GM19397 (cell line): ENCODE data around the gene ANO3.
"Not testable (repeated sequence)": the region's sequence is repeated elsewhere in the genome, so short reads cannot be mapped to it uniquely, and the experiment has no call there.

Experiments used
- ATAC-seq: cut with Tn5 transposase; IDR thresholded peaks from one replicate; pipeline ENCODE4 v1.9.1; 2021; ENCODE audit warnings: mild to moderate bottlenecking, moderate library complexity; ENCODE audit not compliant: unreplicated experiment

The ANO3 gene

GRCh38 chr11:26618441-26618840 is 286.5 kb downstream of the ANO3 start:
- ATAC-seq, result no peak

GRCh38 chr11:26620282-26621045 is 288.5 kb downstream of the ANO3 start:
- ATAC-seq, result no peak

- no peak for ATAC-seq
These were observed 289.2 kb downstream of the ANO3 start for GRCh38 chr11:26621132-26621531.

- no peak for ATAC-seq
These were observed 290.3 kb downstream of the ANO3 start for GRCh38 chr11:26622181-26622580.

DNA sequence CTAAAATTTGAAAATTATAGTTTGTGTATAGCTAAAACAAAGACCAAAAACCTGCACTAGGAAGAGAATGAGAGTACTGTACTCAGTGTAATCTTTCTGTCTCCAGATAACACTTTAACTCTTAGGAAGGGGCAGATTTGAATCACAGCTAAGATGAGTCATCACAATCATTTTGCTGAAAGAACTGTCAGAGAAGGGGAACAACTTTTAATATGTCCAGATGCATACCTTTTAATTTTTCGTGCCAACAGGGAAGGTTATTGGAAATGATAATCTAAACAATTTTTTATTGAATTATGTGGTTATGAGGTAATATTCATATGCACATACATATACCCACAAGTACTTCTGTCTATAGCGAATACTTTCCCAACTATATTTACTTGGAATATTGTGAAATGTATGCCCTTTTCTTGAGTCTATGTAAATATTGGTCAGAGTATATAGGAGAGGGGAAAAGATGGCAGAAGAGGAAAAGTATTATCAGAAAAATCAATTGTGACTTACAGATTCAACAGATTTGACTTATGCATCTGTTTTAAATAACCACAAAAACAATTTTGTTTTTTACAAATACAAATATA is 291.2 kb downstream of the ANO3 start:
- no peak for ATAC-seq

DNA sequence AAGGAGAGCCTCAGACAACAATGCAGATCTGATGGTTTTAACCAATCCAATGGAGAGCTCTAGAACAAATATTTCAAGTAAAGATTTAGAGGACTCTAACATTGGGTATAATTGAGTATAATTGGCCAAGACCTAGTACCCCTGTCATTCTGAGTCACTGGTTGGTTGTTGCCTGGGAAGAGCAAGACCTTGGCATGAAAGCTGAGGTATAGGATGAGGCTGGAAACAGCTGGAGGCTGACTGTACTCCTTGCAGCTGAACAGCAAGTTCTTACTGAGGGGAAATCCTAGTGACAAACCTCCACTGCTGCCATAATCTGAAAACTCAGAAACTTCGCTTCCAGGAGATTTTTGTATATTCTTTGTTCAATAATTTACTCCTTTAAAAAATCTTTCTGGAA is 294.4 kb downstream of the ANO3 start:
- no peak for ATAC-seq

- ATAC-seq, result no peak
These were observed 300.8 kb downstream of the ANO3 start for GRCh38 chr11:26632691-26633159.

DNA sequence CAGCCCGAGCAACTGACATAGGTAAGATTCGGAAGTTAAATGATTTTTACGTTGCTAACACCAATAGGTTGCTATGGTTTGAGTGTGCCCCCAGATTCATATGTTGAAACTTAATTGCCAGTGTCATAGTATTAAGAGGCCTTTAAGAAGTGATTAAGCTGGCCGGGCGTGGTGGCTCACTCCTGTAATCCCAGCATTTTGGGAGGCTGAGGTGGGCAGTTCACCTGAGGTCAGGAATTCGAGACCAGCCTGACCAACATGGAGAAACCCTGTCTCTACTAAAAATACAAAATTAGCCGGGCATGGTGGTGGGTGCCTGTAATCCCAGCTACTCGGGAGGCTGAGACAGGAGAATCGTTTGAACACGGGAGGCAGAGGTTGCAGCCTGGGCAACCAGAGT is 311.4 kb downstream of the ANO3 start:
- not testable (repeated sequence) for ATAC-seq

- peak; percentile 91 for ATAC-seq
These were observed 318.0 kb downstream of the ANO3 start for GRCh38 chr11:26649884-26650283.

GRCh38 chr11:26651916-26652315 is 320.0 kb downstream of the ANO3 start:
- no peak for ATAC-seq

DNA sequence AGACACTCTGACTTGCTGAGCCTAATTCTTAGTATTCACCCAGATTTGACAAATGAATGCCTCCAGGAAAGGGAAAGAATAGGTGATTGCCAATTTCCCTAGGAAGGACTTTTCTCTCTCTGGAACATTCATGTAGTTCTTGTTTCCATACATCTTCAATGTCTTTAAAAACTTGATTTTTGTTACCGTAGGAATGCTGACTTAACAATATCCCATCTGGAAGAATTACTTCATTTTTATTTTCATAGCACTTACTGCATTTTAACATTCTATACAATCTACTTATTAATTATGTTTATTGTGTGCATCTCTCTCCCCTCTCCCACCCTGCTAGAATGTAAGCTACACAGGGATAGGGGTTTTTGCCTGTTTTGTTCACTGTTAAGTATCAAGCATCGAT is 323.4 kb downstream of the ANO3 start:
- no peak for ATAC-seq

GRCh38 chr11:26662916-26663315 is 331.0 kb downstream of the ANO3 start:
- ATAC-seq, result no peak

DNA sequence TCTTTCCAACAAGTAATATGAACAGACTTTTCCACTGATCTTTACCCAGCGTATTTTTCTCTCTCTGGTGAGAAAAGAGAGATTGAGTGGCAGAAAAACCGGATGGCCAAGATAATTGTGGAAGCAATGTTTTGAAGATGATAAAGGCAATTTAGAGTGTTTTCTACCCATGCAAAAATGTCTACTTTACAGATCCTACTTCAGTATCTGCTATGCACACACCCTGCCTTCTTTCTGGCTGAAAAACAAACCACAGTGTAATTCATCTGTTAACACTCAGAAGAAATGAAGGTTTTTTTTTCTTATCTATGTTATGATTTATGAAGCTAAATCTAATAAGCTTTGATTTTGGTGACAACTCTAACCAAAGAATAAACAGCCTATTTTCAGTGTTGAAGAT is 333.1 kb downstream of the ANO3 start:
- no peak for ATAC-seq

GRCh38 chr11:26665946-26666345 is 334.0 kb downstream of the ANO3 start:
- ATAC-seq, result no peak

GRCh38 chr11:26675233-26675928 is 343.5 kb downstream of the ANO3 start:
- no peak for ATAC-seq

DNA sequence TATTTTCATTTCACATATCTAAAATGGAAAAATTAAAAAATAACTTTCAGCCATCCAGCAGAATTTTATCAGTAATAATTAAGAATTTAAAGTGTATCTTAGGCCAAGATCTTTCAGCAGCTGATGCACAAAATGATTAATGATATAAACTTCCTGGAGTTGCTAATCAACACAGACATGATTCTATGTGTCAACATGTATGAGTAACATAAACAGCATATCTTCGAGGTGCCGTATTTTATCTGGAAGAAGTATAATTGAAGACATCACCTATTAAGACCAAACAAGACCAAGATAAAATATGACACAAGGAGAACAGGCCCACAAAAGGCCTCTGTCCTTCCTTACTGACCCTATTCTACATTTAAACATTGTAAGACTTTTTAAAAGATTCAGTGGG is 344.7 kb downstream of the ANO3 start:
- no peak for ATAC-seq

GRCh38 chr11:26677566-26677965 is 345.6 kb downstream of the ANO3 start:
- no peak for ATAC-seq

DNA sequence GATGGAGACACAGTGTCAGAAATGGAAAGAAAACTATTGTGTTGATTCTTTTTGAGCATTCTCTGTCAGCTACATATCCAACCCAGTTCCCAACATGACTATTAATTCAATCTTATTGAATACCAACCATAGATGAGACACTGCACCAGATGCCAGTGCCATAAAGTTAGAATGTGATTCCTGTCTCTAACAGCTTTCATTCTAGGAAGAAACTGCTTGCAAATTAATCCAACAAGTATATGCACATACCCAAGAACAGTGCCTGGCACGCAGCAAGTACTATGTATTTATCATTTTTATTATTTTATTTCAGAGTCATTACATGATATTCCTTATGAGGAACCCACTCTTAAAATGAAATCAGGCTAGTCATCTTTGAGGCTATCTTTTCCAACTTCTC is 355.4 kb downstream of the ANO3 start:
- ATAC-seq, result no peak

- no peak for ATAC-seq
These were observed 356.8 kb downstream of the ANO3 start for GRCh38 chr11:26688701-26689100.

DNA sequence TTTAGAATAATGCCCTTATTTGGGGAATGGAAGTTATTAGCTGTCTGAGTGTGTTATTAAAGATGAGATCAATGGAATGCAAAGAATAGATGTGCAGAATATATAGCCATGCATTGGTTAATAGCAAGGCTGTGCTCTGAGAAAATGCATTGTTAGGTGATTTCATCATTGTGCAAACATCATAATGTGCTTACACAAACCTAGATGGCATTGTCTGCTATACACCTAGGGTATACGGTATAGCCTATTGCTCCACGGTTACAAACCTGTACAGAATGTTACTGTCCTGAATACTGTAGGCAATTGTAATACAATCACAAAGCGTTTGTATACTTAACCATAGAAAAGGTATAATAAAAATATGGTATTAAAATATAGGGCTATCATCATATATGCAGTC is 364.4 kb downstream of the ANO3 start:
- no peak for ATAC-seq

- ATAC-seq, result no peak
These were observed 366.3 kb downstream of the ANO3 start for GRCh38 chr11:26698224-26698623.
